Smooth muscle cell (in vitro differentiated cells): ENCODE results near the gene ANKRD13D. TPM values are rescaled to one million over a fixed set of nuclear protein-coding genes. Genes with fewer than 3 reads are reported as not detected.

Experiments used
- DNase-seq: peaks from one replicate; lab custom pipeline; 2025; ENCODE audit not compliant: unreplicated experiment; lab: John Stamatoyannopoulos, UW
- H2AFZ ChIP-seq: fragments of 200-600 bp; sonication (generic); 2 replicates; pipeline ENCODE4 v1.6.0; 2016; ENCODE audit warnings: antibody characterized with exemption, low read depth, mild to moderate bottlenecking
- H3F3A ChIP-seq: fragments of 200-600 bp; sonication (generic); 2 replicates; pipeline ENCODE4 v1.6.0; 2017; ENCODE audit warnings: antibody characterized with exemption, low read depth
- H3K27ac ChIP-seq: fragments of 200-600 bp; sonication (generic); 2 replicates; pipeline ENCODE4 v1.5.1; 2016; ENCODE audit warnings: low read depth, mild to moderate bottlenecking
- H3K27me3 ChIP-seq: fragments of 200-600 bp; sonication (generic); 2 replicates; pipeline ENCODE4 v1.6.1; 2016; ENCODE audit warnings: low read depth, mild to moderate bottlenecking
- H3K36me3 ChIP-seq: fragments of 200-600 bp; sonication (generic); 2 replicates; pipeline ENCODE4 v1.5.1; 2016; ENCODE audit warnings: low read depth
- H3K4me1 ChIP-seq: fragments of 200-600 bp; sonication (generic); 2 replicates; pipeline ENCODE4 v1.5.1; 2016; ENCODE audit warnings: low read depth
- H3K4me2 ChIP-seq: fragments of 200-600 bp; sonication (generic); 2 replicates; pipeline ENCODE4 v1.6.0; 2016; ENCODE audit warnings: mild to moderate bottlenecking
- H3K4me3 ChIP-seq: fragments of 200-600 bp; sonication (generic); 2 replicates; pipeline ENCODE4 v1.5.1; 2016; ENCODE audit warnings: mild to moderate bottlenecking
- H3K79me2 ChIP-seq: fragments of 200-600 bp; sonication (generic); 2 replicates; pipeline ENCODE4 v1.6.0; 2016; ENCODE audit warnings: low read depth, mild to moderate bottlenecking
- H3K9ac ChIP-seq: fragments of 200-600 bp; sonication (generic); 2 replicates; pipeline ENCODE4 v1.6.0; 2016; ENCODE audit warnings: low read depth
- H3K9me3 ChIP-seq: fragments of 200-600 bp; sonication (generic); replicated peaks from 2 replicates; pipeline ENCODE4 v1.5.1; 2016; ENCODE audit warnings: low read depth
- H4K20me1 ChIP-seq: fragments of 200-600 bp; sonication (generic); 2 replicates; pipeline ENCODE4 v1.6.0; 2016; ENCODE audit warnings: low read depth
- WGBS: methylation state at CpG from one replicate; pipeline ENCODE4 v1.1.7; 2016; ENCODE audit warnings: low lambda C conversion rate; 5-methylcytosine and 5-hydroxymethylcytosine counted together
- polyA plus RNA-seq: library from polyadenylated mRNA; unstranded; fragments of >200 nt; fragmentation: Nextera tagmentation; extraction: Ambion mirVana; gene quantifications from 2 replicates; pipeline ENCODE4 v1.2.1, GENCODE V29; 2016
- total RNA-seq: library from RNA; depleted of rRNA; stranded (reverse); fragments of >200 nt; gene quantifications from 2 replicates; pipeline ENCODE4 v1.2.3, GENCODE V29; 2014
- TF ChIP-seq, protein P1 (sequence below): fragments of 200-600 bp; sonication (generic); IDR thresholded peaks from 2 replicates; pipeline ENCODE4 v1.5.1; 2017; ENCODE audit warnings: borderline replicate concordance, mild to moderate bottlenecking, antibody characterized with exemption; ENCODE audit not compliant: insufficient read depth, poor library complexity, severe bottlenecking

ANKRD13D gene
- total and polyA plus RNA-seq, 2 experiments from 2014 or later: 34.7 to 52.0 TPM

DNA sequence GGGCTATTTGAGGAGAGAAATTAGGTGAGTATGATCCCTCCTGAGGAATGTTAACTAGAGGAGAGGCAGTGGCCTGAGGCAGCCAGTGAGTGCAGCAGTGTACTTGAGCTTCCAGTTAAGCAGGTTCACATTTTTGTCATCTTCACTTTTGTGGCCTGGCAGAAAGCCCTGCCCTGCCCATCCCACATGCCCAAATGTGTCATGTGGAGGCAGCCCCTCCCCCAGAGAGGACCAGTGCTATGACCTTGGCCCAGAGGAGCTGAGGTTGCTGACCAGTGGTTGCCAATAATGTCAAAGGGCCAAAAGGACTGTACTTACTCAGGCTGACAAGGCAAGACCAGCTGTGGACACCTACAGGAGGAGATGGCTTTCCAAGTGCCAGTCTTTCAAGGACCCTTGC, 40.5 kb upstream of the ANKRD13D start:
- H3K4me3 ChIP-seq: no peak overlapping the region
- peak overlapping the region; percentile 84 for H3K27ac ChIP-seq
- H3K79me2 ChIP-seq: peaks cover 13% of the 10 kb centered on the region
- no peaks in the 10 kb centered on the region for H3K9me3 ChIP-seq
- no peak overlapping the region for H2AFZ ChIP-seq
- no peak for DNase-seq
- no peaks in the 10 kb centered on the region for H3K27me3 ChIP-seq
- H3K4me1 ChIP-seq: no peaks in the 10 kb centered on the region
- H3F3A ChIP-seq: peaks cover 30% of the 10 kb centered on the region
- H3K4me2 ChIP-seq: peak overlapping the region; percentile 14
- TF ChIP-seq, protein P1, sequence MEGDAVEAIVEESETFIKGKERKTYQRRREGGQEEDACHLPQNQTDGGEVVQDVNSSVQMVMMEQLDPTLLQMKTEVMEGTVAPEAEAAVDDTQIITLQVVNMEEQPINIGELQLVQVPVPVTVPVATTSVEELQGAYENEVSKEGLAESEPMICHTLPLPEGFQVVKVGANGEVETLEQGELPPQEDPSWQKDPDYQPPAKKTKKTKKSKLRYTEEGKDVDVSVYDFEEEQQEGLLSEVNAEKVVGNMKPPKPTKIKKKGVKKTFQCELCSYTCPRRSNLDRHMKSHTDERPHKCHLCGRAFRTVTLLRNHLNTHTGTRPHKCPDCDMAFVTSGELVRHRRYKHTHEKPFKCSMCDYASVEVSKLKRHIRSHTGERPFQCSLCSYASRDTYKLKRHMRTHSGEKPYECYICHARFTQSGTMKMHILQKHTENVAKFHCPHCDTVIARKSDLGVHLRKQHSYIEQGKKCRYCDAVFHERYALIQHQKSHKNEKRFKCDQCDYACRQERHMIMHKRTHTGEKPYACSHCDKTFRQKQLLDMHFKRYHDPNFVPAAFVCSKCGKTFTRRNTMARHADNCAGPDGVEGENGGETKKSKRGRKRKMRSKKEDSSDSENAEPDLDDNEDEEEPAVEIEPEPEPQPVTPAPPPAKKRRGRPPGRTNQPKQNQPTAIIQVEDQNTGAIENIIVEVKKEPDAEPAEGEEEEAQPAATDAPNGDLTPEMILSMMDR: no peak
- peaks cover 71% of the 10 kb centered on the region for H4K20me1 ChIP-seq
- H3K9ac ChIP-seq: peak overlapping the region; percentile 26
- peaks cover 23% of the 10 kb centered on the region for H3K36me3 ChIP-seq

DNA sequence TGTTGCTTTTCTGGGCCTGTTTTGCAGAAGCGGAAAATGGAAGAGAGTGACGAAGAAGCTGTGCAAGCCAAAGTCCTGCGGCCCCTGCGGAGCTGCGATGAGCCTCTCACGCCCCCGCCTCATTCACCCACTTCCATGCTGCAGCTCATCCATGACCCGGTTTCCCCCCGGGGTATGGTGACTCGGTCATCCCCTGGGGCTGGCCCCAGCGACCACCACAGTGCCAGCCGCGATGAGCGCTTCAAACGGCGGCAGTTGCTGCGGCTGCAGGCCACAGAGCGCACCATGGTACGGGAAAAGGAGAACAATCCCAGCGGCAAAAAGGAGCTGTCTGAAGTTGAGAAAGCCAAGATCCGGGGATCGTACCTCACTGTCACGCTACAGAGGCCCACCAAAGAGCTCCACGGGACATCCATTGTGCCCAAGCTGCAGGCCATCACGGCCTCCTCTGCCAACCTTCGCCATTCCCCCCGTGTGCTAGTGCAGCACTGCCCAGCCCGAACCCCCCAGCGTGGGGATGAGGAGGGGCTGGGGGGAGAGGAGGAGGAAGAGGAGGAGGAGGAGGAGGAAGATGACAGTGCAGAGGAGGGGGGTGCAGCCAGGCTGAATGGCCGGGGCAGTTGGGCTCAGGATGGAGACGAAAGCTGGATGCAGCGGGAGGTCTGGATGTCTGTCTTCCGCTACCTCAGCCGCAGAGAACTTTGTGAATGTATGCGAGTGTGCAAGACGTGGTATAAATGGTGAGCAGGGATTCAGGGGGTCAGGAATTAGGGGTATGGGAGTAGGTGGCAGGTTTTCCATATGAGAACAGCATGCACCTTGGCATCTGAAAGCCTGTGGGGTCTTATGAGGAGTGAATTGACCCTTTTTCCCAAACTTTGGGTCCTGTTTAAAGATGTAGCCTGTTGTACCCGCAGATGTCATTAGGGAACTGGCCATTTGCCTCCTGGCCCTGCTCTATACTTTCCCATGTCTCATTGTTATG, 38.8 kb upstream of the ANKRD13D start:
- peaks cover 29% of the 10 kb centered on the region for H3K36me3 ChIP-seq
- DNase-seq: no peak
- H3K4me2 ChIP-seq: no peak overlapping the region
- no peaks in the 10 kb centered on the region for H3K9me3 ChIP-seq
- H3K79me2 ChIP-seq: peaks cover 5% of the 10 kb centered on the region
- H3K27ac ChIP-seq: no peak overlapping the region
- TF ChIP-seq, protein P1: no peak
- no peaks in the 10 kb centered on the region for H3K27me3 ChIP-seq
- no peak overlapping the region for H2AFZ ChIP-seq
- H4K20me1 ChIP-seq: peaks cover 59% of the 10 kb centered on the region
- no peak overlapping the region for H3K9ac ChIP-seq
- no peaks in the 10 kb centered on the region for H3K4me1 ChIP-seq
- no peak overlapping the region for H3K4me3 ChIP-seq
- WGBS: 97% methylated on average over 35 of the region's 37 CpGs
- peaks cover 30% of the 10 kb centered on the region for H3F3A ChIP-seq

- TF ChIP-seq, protein P1: no peak
- Histone ChIP-seq H3K9ac (no peak overlapping the region), H3K27ac (no peak overlapping the region), H3F3A (peaks cover 30% of the 10 kb centered on the region), H2AFZ (no peak overlapping the region), H4K20me1 (peaks cover 53% of the 10 kb centered on the region), H3K9me3 (no peaks in the 10 kb centered on the region), H3K4me3 (no peak overlapping the region), H3K4me2 (no peak overlapping the region), H3K36me3 (peaks cover 29% of the 10 kb centered on the region), H3K27me3 (no peaks in the 10 kb centered on the region), H3K4me1 (no peaks in the 10 kb centered on the region), H3K79me2 (peaks cover 5% of the 10 kb centered on the region)
- no peak for DNase-seq
- WGBS: 73% methylated on average over 1 of the region's 1 CpG
These were observed 37.3 kb upstream of the ANKRD13D start for GRCh38 chr11:67251841-67252240.

- no peak overlapping the region for H3K9ac ChIP-seq
- peaks cover 23% of the 10 kb centered on the region for H3K36me3 ChIP-seq
- H3K4me1 ChIP-seq: no peaks in the 10 kb centered on the region
- H3K4me2 ChIP-seq: no peak overlapping the region
- TF ChIP-seq, protein P1: peak; percentile 22
- no peaks in the 10 kb centered on the region for H3K9me3 ChIP-seq
- peaks cover 44% of the 10 kb centered on the region for H4K20me1 ChIP-seq
- H3K27ac ChIP-seq: peak overlapping the region; percentile 30
- H2AFZ ChIP-seq: no peak overlapping the region
- H3K79me2 ChIP-seq: no peaks in the 10 kb centered on the region
- no peaks in the 10 kb centered on the region for H3K27me3 ChIP-seq
- peaks cover 29% of the 10 kb centered on the region for H3F3A ChIP-seq
- 85% methylated on average over 4 of the region's 4 CpGs for WGBS
- DNase-seq: no peak
- H3K4me3 ChIP-seq: no peak overlapping the region
These were observed 36.3 kb upstream of the ANKRD13D start for GRCh38 chr11:67252831-67253239.
